SH-SY5Y (cell line): Measurements from ENCODE around the gene SOAT1.

Experiments
- GATA2 ChIP-seq: IDR thresholded peaks from 2 replicates; pipeline ENCODE4 v1.6.1; 2011; ENCODE audit warnings: mild to moderate bottlenecking, low read depth, low read length
- GATA3 ChIP-seq: IDR thresholded peaks from 2 replicates; pipeline ENCODE4 v1.6.1; 2011; ENCODE audit warnings: low read depth, mild to moderate bottlenecking, low read length, moderate library complexity

SOAT1 gene

DNA sequence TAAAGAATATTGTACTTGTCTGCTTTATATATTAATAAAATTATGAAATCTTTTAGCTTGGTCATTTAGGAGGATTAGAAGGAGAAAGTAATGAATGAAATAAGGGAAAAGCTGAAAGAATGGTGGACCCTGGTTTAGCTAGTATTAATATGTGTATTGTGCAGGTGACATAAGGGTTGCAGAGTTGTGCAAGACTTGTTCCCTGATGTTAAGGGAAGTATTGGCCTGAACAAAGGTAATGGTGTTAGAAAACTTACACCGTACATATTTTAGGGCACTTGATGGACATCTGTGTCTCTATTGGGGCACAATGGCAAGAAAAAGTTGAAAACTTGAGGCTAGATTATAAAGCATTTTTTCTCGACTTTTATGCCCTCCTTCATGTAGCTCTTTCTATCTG lies 32.2 kb downstream of the SOAT1 start:
- no peak for TF ChIP-seq GATA2

DNA sequence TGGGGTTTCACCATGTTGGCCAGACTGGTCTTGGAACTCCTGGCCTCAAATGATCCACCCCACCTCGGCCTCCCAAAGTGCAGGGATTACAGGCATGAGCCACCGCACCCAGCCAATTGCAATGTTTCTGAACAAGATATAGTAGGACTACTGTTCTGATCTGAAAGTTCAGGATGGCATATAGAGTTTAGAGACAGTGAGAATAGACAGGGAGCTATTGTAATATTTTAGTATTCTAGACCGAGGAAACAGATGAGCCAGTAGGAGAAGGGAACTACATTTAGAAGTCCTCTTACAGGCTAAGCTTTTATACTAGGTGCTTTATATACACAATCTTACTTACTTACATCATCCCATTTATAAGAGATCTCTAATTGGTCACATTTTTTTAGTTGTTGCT lies 33.1 kb downstream of the SOAT1 start:
- no peak for TF ChIP-seq GATA2
- TF ChIP-seq GATA3: no peak

- TF ChIP-seq GATA3 (no peak), GATA2 (no peak)
Measured at GRCh38 chr1:179327196-179327595, 33.6 kb downstream of the SOAT1 start.

DNA sequence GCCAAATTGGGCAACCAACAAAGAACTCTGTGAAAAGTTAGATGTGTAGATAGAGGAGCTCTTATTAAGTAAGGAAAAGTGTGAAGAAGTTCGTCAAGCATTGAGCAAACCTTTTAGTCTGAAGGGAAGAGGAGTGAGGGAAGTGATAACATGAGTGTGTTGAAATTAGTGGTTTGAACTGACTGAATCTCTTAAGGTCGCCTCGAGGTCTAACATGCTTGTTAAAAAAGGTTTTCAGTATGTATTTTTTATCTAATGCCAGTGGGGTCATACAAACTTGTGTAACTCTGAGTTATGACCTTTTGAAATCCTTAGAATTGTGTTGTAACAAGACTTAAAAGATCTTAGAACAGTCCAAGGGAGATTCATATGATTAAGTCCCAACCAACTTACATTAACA lies 34.1 kb downstream of the SOAT1 start:
- no peak for TF ChIP-seq GATA2
- no peak for TF ChIP-seq GATA3

GRCh38 chr1:179329862-179330261 lies 36.3 kb downstream of the SOAT1 start:
- TF ChIP-seq GATA2 (no peak), GATA3 (no peak)

DNA sequence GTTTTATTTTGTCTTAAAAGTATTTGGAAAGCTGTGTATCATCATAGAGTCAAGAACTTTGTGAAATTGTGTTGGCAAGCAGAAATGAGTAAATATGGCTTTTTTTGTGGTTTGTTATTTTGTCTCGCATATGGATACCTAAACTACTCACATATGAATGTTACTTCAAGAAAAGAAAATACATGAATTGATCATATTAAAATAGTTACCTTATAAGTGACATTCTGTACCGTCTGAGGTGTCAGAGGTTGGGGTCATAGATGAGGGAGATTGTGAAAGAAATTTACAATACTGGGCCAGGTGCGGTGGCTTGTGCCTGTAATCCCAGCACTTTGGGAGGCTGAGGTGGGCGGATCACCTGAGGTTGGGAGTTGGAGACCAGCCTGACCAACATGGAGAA lies 40.8 kb downstream of the SOAT1 start:
- TF ChIP-seq GATA2: no peak
- no peak for TF ChIP-seq GATA3

GRCh38 chr1:179337288-179337687 lies 43.7 kb downstream of the SOAT1 start:
- TF ChIP-seq GATA3 (no peak), GATA2 (no peak)

DNA sequence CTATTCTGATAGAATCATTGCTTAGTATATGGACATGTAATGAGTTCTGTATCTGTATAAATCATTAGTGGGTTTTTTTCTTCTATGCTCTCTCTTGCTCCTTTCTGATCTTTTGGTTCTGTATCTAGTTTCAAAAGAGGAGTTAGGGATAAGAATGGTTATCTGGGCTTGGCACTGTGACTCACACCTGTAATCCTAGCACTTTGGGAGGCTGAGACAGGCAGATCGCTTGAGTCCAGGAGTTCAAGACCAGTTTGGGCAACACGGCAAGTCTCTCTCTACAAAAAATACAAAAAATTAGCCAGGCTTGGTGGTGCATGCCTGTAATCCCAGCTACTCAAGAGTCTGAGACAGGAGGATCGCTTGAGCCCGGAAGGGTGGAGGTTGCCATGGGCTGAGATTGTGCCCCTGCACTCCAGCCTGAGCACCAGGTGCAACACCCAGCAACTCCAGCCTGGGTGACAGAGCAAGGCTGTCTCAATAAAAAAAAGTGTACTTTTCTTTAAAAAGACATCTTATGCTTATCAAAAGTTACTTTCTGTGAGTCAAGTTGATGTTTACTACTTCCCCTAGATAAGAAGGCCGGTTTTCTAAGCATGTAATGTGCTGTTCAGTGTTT lies 44.5 kb downstream of the SOAT1 start:
- no peak for TF ChIP-seq GATA3
- no peak for TF ChIP-seq GATA2

DNA sequence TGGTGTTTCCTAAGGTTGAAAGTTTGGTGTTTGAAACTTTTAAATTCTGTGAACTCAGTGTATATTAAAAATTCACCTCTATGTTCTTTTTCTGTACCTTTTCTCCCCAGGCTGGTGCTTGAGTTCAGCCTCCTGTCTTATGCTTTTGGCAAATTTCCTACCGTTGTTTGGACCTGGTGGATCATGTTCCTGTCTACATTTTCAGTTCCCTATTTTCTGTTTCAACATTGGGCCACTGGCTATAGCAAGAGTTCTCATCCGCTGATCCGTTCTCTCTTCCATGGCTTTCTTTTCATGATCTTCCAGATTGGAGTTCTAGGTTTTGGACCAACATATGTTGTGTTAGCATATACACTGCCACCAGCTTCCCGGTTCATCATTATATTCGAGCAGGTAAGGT lies 47.3 kb downstream of the SOAT1 start:
- TF ChIP-seq GATA2: no peak
- TF ChIP-seq GATA3: no peak

DNA sequence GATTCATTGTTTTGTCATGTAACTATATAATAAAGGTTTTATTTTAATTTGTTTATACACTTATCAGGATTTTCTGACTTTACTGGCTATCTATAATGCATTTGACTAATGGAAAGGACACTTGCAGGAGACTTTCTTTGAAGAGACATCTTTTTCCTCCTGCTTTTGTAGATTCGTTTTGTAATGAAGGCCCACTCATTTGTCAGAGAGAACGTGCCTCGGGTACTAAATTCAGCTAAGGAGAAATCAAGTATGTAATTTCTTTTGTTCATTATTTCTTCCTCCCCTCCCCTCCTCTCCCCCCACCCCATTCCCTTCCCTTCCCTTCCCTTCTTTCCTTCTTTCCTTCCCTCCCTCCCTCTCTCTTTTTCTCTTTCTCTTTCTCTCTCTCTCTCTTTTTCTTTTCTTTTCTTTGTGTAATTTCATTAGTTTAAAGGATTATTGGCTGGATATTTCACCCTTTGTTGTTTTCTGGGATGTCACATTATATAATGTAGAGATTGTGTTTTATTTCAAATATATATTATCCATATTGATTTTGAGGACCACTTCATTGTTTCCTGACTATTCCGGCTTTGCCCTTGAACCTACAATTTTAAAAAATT lies 48.4 kb downstream of the SOAT1 start:
- TF ChIP-seq GATA3 (no peak), GATA2 (no peak)

- TF ChIP-seq GATA2 (no peak), GATA3 (no peak)
Measured at GRCh38 chr1:179342740-179343404, 49.3 kb downstream of the SOAT1 start.

DNA sequence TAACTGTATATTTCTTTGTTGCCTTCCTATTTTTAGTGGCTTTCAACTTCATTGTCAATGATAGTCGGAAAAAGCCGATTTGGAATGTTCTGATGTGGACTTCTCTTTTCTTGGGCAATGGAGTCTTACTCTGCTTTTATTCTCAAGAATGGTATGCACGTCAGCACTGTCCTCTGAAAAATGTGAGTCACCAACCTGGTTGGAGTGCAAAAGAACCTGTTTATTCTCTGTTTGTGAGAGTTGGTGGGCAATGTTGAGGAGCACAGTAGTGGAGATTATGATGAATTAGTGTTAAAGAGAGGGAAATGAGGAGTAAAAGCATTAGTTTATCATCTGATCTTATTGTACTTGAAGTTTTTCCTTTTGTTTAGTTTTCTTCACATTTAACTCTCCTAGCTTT lies 57.7 kb downstream of the SOAT1 start:
- TF ChIP-seq GATA2 (no peak), GATA3 (no peak)

DNA sequence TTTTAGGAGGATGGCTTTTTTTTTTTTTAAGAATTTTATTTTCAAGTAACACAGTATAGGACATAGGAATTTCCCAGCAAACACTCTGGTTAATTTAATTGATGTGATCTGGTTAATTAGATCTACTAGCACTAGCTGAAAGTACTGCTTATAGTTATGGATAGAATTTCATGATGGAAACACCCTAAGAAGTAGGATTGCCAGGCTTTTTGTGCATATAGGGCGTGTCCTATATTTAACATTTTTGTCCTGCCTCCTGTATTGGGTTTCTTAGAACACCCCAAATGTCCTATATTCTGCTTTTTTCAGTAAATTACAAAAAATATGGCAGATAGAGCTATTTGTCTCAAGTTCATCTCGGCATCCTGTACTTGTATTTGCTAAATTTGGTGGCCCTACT lies 58.6 kb downstream of the SOAT1 start:
- TF ChIP-seq GATA3 (no peak), GATA2 (no peak)

- no peak for TF ChIP-seq GATA3
- no peak for TF ChIP-seq GATA2
Measured at GRCh38 chr1:179353546-179353945, 59.9 kb downstream of the SOAT1 start.
